HG03108 (cell line): ENCODE data around the gene SPECC1L.
"Not testable (repeated sequence)": the region's sequence is repeated elsewhere in the genome, so short reads cannot be mapped to it uniquely, and the experiment has no call there.

Experiments used
- ATAC-seq: cut with Tn5 transposase; IDR thresholded peaks from one replicate; pipeline ENCODE4 v1.9.1; 2021; ENCODE audit warnings: moderate library complexity; ENCODE audit not compliant: unreplicated experiment

SPECC1L gene

GRCh38 chr22:24245584-24246561 is 24.8 kb upstream of the SPECC1L start:
- not testable (repeated sequence) for ATAC-seq

GRCh38 chr22:24247011-24247507 is 23.6 kb upstream of the SPECC1L start:
- no peak for ATAC-seq

- no peak for ATAC-seq
These were observed 22.9 kb upstream of the SPECC1L start for GRCh38 chr22:24247564-24248344.

DNA sequence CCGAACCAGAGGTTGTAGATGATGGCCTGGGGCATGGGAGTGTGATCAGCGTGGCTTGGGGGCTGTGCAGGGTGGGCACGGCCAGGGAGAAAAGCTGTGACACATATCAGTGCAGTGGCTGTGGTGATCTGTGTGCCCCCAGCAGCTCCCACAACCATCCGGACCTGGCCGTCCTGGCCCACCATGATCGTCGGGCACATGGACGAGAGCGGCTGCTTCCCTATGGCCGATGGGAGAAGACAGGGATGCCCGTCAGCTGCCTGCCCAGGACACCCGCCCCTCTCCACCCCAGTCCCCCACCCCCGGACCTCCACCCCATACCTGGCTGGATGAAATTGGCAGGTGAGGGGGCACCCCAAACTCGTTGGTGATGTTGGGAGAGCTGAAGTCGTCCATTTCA is 22.0 kb upstream of the SPECC1L start:
- not testable (repeated sequence) for ATAC-seq

- not testable (repeated sequence) for ATAC-seq
These were observed 21.2 kb upstream of the SPECC1L start for GRCh38 chr22:24249413-24249812.

DNA sequence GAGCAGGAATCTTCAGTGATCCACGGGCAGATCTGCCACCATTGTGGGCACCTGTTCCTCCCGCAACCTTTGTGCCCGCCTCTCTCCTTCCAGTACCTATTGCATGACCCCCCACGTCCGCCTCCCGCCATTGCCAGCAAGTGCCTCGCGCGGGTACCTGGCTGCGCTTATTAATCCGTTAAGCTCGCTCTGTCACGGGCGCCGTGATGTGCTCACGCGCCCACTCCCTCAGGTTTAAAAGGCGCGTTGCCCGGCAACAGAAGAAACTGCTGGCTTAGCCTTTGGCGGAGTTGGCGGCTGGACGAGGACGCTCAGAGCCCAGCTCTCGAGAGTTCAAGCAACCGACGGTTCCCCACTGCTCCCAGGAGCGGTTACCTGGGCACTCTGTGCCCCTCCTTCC is 19.3 kb upstream of the SPECC1L start:
- not testable (repeated sequence) for ATAC-seq

DNA sequence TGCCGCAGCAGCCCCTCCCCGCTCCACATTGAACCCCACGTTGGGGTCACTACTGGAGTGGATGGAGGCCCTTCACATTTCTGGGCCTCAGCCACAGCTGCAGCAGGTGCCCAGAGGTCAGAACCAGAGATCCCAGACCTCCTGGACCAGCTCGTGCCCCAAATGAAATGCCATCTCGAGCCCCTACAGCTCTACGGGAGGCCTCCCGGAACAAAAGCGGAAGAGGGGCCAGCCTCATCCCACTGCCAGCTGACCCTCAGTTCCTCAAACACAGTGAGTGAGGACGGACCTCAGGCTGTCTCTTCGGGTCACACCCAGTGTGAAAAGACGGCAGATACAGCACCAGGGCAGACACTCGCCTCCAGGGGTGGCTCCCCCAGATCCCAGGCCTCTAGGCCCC is 17.5 kb upstream of the SPECC1L start:
- not testable (repeated sequence) for ATAC-seq

- not testable (repeated sequence) for ATAC-seq
These were observed 14.5 kb upstream of the SPECC1L start for GRCh38 chr22:24256136-24256535.

- ATAC-seq: not testable (repeated sequence)
These were observed 13.9 kb upstream of the SPECC1L start for GRCh38 chr22:24256736-24257135.

DNA sequence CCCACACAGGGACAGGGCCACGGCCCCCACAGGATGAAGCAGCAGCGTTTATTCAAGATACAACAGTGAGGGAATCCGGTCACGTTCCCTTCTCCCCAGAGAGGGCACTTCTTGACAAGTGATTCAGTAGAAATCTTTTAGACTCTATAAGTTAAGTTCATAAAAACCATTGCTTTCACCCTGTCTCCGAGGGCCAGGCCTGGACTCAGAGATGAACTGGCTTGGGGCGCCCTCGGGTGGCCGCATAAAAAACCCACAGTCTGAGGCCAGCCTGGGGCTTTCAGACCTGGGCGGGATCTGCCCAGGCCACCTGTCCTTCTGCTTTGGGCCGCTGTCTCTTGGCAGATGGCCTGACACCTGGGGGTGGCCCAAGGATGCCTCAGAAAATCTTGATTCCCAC is 11.2 kb upstream of the SPECC1L start:
- not testable (repeated sequence) for ATAC-seq

GRCh38 chr22:24262185-24262749 is 8.4 kb upstream of the SPECC1L start:
- ATAC-seq: not testable (repeated sequence)

DNA sequence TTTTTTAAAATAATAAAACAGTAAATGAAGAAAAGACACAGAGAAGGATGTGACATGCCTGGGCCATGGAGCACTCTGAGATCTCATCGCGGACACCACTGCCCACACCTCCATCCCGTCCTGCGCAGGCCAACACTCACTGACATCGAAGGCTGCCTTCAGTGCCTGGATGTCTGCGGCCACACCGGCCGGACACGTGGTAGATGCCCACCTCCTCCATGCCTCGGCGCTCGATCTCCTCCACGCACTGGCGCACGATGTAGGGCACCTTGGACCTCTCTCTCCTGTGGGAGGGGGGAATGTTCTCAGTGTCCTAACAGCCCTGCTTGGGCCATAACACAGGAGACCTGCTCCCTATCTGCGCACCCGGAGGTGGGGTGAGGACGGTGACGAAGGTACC is 7.2 kb upstream of the SPECC1L start:
- ATAC-seq: not testable (repeated sequence)

GRCh38 chr22:24264329-24264896 is 6.2 kb upstream of the SPECC1L start:
- not testable (repeated sequence) for ATAC-seq

DNA sequence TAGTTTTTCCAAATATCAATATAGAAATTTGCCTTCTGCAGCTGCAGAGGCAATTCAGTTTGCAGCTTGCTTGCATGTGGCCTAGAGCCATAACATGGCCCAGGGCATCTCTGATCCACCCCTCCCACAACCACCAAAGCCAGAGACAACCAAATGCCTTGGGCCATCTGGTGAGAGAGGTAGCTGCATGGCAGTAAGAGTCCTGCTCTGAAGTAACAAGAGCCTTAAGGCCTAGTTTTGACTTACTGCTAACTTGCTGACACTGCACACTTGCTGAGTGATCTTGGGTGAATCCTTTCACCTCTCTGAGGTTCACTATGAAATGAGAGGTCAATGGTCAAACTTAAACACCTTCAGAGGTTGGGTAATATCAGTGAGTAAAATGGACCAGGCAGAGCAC is 4.9 kb upstream of the SPECC1L start:
- ATAC-seq: no peak

DNA sequence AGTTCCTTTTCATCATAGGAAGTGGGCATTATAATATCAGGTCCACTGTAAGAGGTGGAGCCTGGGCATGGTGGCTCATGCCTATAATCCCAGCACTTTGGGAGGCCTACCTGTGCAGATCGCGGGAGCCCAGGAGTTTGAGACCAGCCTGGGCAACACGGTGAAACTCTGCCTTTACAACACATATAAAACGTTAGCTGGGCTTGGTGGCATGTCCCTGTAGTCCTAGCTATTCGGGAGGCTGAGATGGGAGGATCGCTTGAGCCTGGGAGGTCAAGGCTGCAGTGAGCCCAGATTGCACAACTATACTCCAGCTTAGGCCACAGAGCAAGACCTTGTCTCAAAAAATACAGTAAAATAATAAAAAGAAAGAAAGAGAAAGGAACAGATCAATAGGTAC is 4.1 kb upstream of the SPECC1L start:
- ATAC-seq: not testable (repeated sequence)

DNA sequence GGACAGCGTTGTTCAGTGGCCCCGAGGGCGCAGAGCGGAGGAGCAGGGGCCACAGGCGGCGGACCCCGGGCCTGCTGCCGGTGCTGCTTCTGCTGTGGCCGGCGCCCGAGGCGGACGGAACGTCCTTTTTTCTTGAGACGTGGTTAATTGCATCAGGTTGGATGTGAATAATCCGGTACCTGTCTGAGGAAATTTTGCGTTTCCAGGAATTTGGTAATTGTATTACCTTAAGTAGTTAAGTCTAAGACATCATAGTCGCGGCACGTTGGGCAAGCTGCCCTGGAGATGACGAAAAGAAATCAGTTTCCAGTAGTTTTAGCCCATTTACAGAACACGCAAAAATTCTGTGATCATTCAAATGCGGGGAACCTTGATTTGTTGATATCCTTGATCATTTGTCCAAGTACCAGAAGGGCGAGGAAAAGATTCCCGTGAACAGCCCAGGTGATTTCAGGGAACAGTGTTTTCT is 789 bp downstream of the SPECC1L start:
- ATAC-seq: no peak

- ATAC-seq: not testable (repeated sequence)
These were observed 2.4 kb downstream of the SPECC1L start for GRCh38 chr22:24273031-24273430.

GRCh38 chr22:24273906-24274305 is 3.3 kb downstream of the SPECC1L start:
- not testable (repeated sequence) for ATAC-seq

GRCh38 chr22:24274696-24275405 is 4.2 kb downstream of the SPECC1L start:
- ATAC-seq: not testable (repeated sequence)

DNA sequence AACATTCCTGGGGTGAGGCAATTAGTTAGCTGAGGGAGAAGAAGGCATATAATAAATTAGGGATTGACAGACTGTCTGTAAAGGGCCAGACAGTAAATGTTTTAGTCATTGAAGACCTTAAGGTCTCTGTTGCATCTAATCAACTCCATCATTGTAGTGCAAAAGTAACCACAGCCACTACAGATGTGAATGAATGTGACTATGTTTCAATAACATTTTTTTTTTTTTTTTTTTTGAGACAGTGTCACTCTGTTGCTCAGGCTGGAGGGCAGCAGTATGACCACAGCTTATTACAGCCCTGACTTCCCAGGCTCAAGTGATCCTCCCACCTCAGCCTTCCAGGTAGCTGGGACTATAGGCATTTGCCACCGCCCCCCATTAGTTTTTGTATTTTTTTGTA is 9.7 kb downstream of the SPECC1L start:
- not testable (repeated sequence) for ATAC-seq
